GM23248 (cell line): Measurements from ENCODE around the gene ENPP6. TPM values are rescaled to one million over a fixed set of nuclear protein-coding genes. Genes with fewer than 3 reads are reported as not detected.
"Not testable (repeated sequence)": the region's sequence is repeated elsewhere in the genome, so short reads cannot be mapped to it uniquely, and the experiment has no call there.

Source experiments
- DNase-seq: peaks from one replicate; pipeline ENCODE4 v3.0.0-alpha.2; 2015
- H2AFZ ChIP-seq: fragments of 200-600 bp; sonication (generic); 2 replicates; pipeline ENCODE4 v1.6.1; 2016; ENCODE audit warnings: antibody characterized with exemption
- H3F3A ChIP-seq: fragments of 200-600 bp; sonication (generic); 2 replicates; pipeline ENCODE4 v1.6.1; 2016; ENCODE audit warnings: mild to moderate bottlenecking, antibody characterized with exemption, mixed run types; ENCODE audit not compliant: insufficient read depth
- H3K27ac ChIP-seq: fragments of 200-600 bp; sonication (generic); 2 replicates; pipeline ENCODE4 v1.5.1; 2016; ENCODE audit warnings: mild to moderate bottlenecking
- H3K27me3 ChIP-seq: fragments of 200-600 bp; sonication (generic); replicated peaks from 2 replicates; pipeline ENCODE4 v1.6.1; 2016; ENCODE audit warnings: mild to moderate bottlenecking; ENCODE audit not compliant: insufficient read depth
- H3K36me3 ChIP-seq: fragments of 200-600 bp; sonication (generic); 2 replicates; pipeline ENCODE4 v1.6.1; 2016; ENCODE audit warnings: low read depth, mild to moderate bottlenecking
- H3K4me1 ChIP-seq: fragments of 200-600 bp; sonication (generic); 2 replicates; pipeline ENCODE4 v1.6.1; 2016; ENCODE audit warnings: mild to moderate bottlenecking; ENCODE audit not compliant: insufficient read depth
- H3K4me2 ChIP-seq: fragments of 200-600 bp; sonication (generic); one replicate; pipeline ENCODE4 v1.6.1; 2016; ENCODE audit warnings: mild to moderate bottlenecking; ENCODE audit not compliant: unreplicated experiment
- H3K4me3 ChIP-seq: fragments of 200-600 bp; sonication (generic); 2 replicates; pipeline ENCODE4 v1.5.1; 2016; ENCODE audit warnings: mild to moderate bottlenecking
- H3K79me2 ChIP-seq: fragments of 200-600 bp; sonication (generic); 2 replicates; pipeline ENCODE4 v1.6.1; 2016; ENCODE audit warnings: mild to moderate bottlenecking; ENCODE audit not compliant: insufficient read depth
- H3K9ac ChIP-seq: fragments of 200-600 bp; sonication (generic); 2 replicates; pipeline ENCODE4 v1.6.1; 2016; ENCODE audit warnings: mild to moderate bottlenecking
- H3K9me2 ChIP-seq: fragments of 200-600 bp; sonication (generic); 2 replicates; pipeline ENCODE4 v1.6.1; 2016; ENCODE audit warnings: mixed run types, mild to moderate bottlenecking, moderate library complexity; ENCODE audit not compliant: insufficient read depth
- H3K9me3 ChIP-seq: fragments of 200-600 bp; sonication (generic); one replicate; pipeline ENCODE4 v1.6.1; 2017; ENCODE audit warnings: low read depth
- H4K20me1 ChIP-seq: fragments of 200-600 bp; sonication (generic); 2 replicates; pipeline ENCODE4 v1.6.0; 2016; ENCODE audit not compliant: insufficient read depth
- EZH2 ChIP-seq: fragments of 200-600 bp; sonication (generic); IDR thresholded peaks from 2 replicates; pipeline ENCODE4 v1.6.1; 2018; ENCODE audit warnings: antibody characterized with exemption, mild to moderate bottlenecking; ENCODE audit not compliant: insufficient read depth, poor library complexity, severe bottlenecking
- EZH2phosphoT487 ChIP-seq: fragments of 200-600 bp; sonication (generic); IDR thresholded peaks from 2 replicates; pipeline ENCODE4 v1.6.1; 2018; ENCODE audit warnings: antibody characterized with exemption, moderate library complexity, mild to moderate bottlenecking, low read depth; ENCODE audit not compliant: insufficient read depth
- WGBS, 2 experiments: methylation state at CpG; one replicate each; pipeline ENCODE4 v1.1.6; 2015 to 2017; ENCODE audit warnings: low lambda C conversion rate in 2 of 2, low coverage in 1 of 2; ENCODE audit errors: missing lambda C conversion rate in 2 of 2; 5-methylcytosine and 5-hydroxymethylcytosine counted together
- in situ Hi-C: fragments of 300-500 bp; cut with MboI; formaldehyde crosslinking; loops from 2 replicates; pipeline ENCODE4 v1.15.0; 2020
- polyA plus RNA-seq: library from polyadenylated mRNA; unstranded; fragments of >200 nt; fragmentation: Nextera tagmentation; extraction: Ambion mirVana; gene quantifications from 2 replicates; pipeline ENCODE4 v1.2.1, GENCODE V29; 2016
- total RNA-seq: library from RNA; depleted of rRNA; stranded (reverse); fragments of >200 nt; shearing (Covaris generic); gene quantifications from 2 replicates; pipeline ENCODE4 v1.2.3, GENCODE V29; 2014

ENPP6 gene
- total and polyA plus RNA-seq, 2 experiments from 2014 or later = not detected

DNA sequence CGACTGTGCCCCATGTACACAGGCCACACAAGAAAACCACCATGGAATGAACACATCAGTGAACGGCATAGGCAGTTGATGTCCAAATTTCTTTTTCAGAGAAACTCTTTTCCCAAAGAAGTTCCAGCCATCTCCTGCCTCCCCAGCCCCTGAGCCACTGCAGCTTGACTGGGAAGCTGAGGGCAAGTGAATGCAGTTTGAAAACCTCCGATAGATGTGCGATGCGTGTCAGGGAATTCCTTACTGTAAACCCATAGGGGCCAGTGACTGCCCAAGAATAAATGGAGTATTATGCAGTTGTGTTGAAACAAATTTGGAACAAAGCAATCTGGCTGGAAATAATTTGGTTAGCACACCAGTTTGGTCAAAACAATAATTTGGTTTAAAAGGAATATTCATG, 72.1 kb downstream of the ENPP6 start:
- peaks cover 4% of the 10 kb centered on the region; the same call in 1 of the 2 replicates for H3K4me1 ChIP-seq
- no peaks in the 10 kb centered on the region for H3K27me3 ChIP-seq
- no peak overlapping the region for H3K4me2 ChIP-seq
- H3K27ac ChIP-seq = no peak overlapping the region
- H2AFZ ChIP-seq = no peak overlapping the region
- no peak overlapping the region for H3K9ac ChIP-seq
- DNase-seq = no peak
- H3K9me2 ChIP-seq = no peaks in the 10 kb centered on the region
- no peaks in the 10 kb centered on the region for H3K79me2 ChIP-seq
- H4K20me1 ChIP-seq = no peaks in the 10 kb centered on the region
- no peaks in the 10 kb centered on the region for H3K9me3 ChIP-seq
- in situ Hi-C loops = no loop called here
- H3K36me3 ChIP-seq = no peaks in the 10 kb centered on the region
- TF ChIP-seq EZH2 = no peak
- TF ChIP-seq EZH2phosphoT487 = no peak
- no peaks in the 10 kb centered on the region for H3F3A ChIP-seq
- WGBS, 2 experiments = 78 to 80% methylated on average over 5 of the region's 5 CpGs
- H3K4me3 ChIP-seq = no peak overlapping the region

- no peak overlapping the region for H3K4me3 ChIP-seq
- no peaks in the 10 kb centered on the region for H3K79me2 ChIP-seq
- DNase-seq = no peak
- H2AFZ ChIP-seq = no peak overlapping the region
- H3K27ac ChIP-seq = no peak overlapping the region
- H4K20me1 ChIP-seq = no peaks in the 10 kb centered on the region
- peaks cover 4% of the 10 kb centered on the region; the same call in 1 of the 2 replicates for H3K4me1 ChIP-seq
- WGBS, 2 experiments = 36 to 49% methylated on average over 15 of the region's 15 CpGs
- no peak overlapping the region for H3K4me2 ChIP-seq
- no peak for TF ChIP-seq EZH2
- no peak for TF ChIP-seq EZH2phosphoT487
- H3K9me2 ChIP-seq = no peaks in the 10 kb centered on the region
- H3K27me3 ChIP-seq = no peaks in the 10 kb centered on the region
- in situ Hi-C loops = no loop called here
- H3F3A ChIP-seq = no peaks in the 10 kb centered on the region
- H3K9me3 ChIP-seq = no peaks in the 10 kb centered on the region
- H3K36me3 ChIP-seq = no peaks in the 10 kb centered on the region
- H3K9ac ChIP-seq = no peak overlapping the region
Measured at GRCh38 chr4:184143770-184144564, 73.7 kb downstream of the ENPP6 start.

DNA sequence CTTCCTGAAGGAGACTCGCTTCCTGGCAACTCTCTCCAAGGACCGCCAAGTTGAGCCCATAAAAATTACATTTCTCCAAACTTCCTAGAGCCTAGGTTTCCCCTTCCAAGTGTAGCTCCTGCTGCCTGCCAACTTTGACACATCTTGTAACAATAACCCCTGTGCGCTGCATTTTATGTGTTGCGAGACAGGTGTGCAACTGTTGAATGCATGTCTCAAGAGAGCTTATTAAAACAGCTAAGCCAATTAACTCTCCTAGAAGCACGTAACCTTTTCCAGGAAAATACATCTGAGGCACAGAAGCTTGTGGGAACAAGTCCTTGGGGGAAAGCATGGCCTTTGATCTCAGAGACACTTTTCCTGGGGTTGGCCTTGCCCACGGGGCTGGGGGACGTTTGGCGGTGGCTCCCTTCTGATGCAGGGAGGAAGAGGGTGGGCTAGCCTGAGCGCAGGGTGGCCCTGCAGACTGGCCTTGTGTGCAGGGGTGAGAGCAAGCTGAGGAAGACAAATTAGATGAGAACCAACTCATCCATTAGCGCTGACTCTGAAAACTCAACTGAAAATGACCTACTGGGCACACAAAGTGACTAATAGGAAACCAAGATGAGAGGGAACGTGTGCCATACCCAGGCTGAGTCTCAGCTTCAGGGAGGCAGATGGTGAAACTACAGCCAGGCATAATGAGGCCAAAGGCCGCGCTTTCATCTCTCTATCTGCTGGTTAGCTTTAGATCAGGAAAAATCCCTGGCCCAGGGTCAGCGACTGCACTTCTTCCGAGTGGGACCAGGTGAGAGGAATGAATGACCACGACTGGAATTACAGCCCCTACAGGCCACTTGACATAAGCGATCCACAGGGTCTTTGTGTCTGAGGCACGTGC, 75.3 kb downstream of the ENPP6 start:
- Histone ChIP-seq H3K4me1 (no peaks in the 10 kb centered on the region), H3K27me3 (no peaks in the 10 kb centered on the region), H3K36me3 (no peaks in the 10 kb centered on the region), H3K27ac (no peak overlapping the region), H3K9ac (no peak overlapping the region), H3K4me2 (no peak overlapping the region), H2AFZ (no peak overlapping the region), H3F3A (no peaks in the 10 kb centered on the region), H4K20me1 (no peaks in the 10 kb centered on the region), H3K79me2 (no peaks in the 10 kb centered on the region), H3K9me3 (no peaks in the 10 kb centered on the region), H3K4me3 (no peak overlapping the region), H3K9me2 (no peaks in the 10 kb centered on the region)
- TF ChIP-seq EZH2 = no peak
- no peak for TF ChIP-seq EZH2phosphoT487
- in situ Hi-C loops = no loop called here
- WGBS, 2 experiments = 33 to 37% methylated on average over 18 of the region's 18 CpGs
- DNase-seq = no peak

DNA sequence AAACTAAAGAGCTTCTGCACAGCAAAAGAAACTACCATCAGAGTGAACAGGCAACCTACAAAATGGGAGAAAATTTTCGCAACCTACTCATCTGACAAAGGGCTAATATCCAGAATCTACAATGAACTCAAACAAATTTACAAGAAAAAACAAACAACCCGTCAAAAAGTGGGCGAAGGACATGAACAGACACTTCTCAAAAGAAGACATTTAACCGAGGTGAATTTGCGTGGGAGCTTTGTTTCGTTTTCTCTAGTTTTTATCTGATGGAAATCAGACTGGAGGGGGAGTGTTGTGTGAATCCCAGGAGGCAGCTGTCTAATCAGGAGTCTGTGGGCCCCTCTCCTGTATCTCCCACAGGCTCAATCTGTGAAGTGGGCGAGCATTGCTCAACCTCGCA, 76.8 kb downstream of the ENPP6 start:
- in situ Hi-C loops, H3K9me2 ChIP-seq, DNase-seq, H3K27ac ChIP-seq, H2AFZ ChIP-seq, H3K4me2 ChIP-seq, H3F3A ChIP-seq, H3K9ac ChIP-seq, H4K20me1 ChIP-seq, H3K4me3 ChIP-seq, H3K4me1 ChIP-seq, H3K9me3 ChIP-seq, H3K79me2 ChIP-seq, H3K27me3 ChIP-seq, H3K36me3 ChIP-seq: not testable (repeated sequence)
- 45 to 56% methylated on average over 7 of the region's 8 CpGs for WGBS, 2 experiments
